ENCODE data around the gene PCGF2.

PCGF2 gene

GRCh38 chr17:38733982-38734973 lies 13.9 kb downstream of the PCGF2 start:
- no peak for FAIRE-seq
- TF ChIP-seq CTCF (IDR thresholded peaks at IDR 0.05; ENCODE audit: insufficient read depth, missing control alignments): peak; percentile 28
- DNase-seq (ENCODE audit: insufficient read length, low spot score): no peak

- DNase-seq (ENCODE audit: insufficient read length, low spot score): no peak
Measured at GRCh38 chr17:38733282-38733981, 14.7 kb downstream of the PCGF2 start.

GRCh38 chr17:38732376-38733281 lies 15.5 kb downstream of the PCGF2 start:
- FAIRE-seq: no peak
- no peak for TF ChIP-seq CTCF (IDR thresholded peaks at IDR 0.05; ENCODE audit: insufficient read depth, missing control alignments)
- no peak for DNase-seq (ENCODE audit: insufficient read length, low spot score)

More at GRCh38 chr17:38733282-38733981, 14.7 kb downstream of the PCGF2 start:
- FAIRE-seq: no peak
- TF ChIP-seq CTCF (IDR thresholded peaks at IDR 0.05; ENCODE audit: insufficient read depth, missing control alignments): no peak

GRCh38 chr17:38731526-38732294 lies 16.4 kb downstream of the PCGF2 start:
- FAIRE-seq (no peak), DNase-seq (ENCODE audit: insufficient read length, low spot score) (no peak)
- no peak for TF ChIP-seq CTCF (IDR thresholded peaks at IDR 0.05; ENCODE audit: insufficient read depth, missing control alignments)

GRCh38 chr17:38730526-38731379 lies 17.4 kb downstream of the PCGF2 start:
- FAIRE-seq (no peak), DNase-seq (ENCODE audit: insufficient read length, low spot score) (no peak)

More at GRCh38 chr17:38730526-38731379, 17.4 kb downstream of the PCGF2 start:
- no peak for TF ChIP-seq CTCF (IDR thresholded peaks at IDR 0.05; ENCODE audit: insufficient read depth, missing control alignments)

Measured in D721Med (cell line).